GM23338 (cell line): Measurements from ENCODE around the gene SHLD2.
"Not testable (repeated sequence)": the region's sequence is repeated elsewhere in the genome, so short reads cannot be mapped to it uniquely, and the experiment has no call there.

Experiments used
- CTCF ChIP-seq, 2 experiments: fragments of 200-600 bp in 1 of 2; sonication (generic) in 1 of 2; conservative IDR thresholded peaks; 2 replicates each; pipeline versions ENCODE4 v1.5.1 to v1.6.1; 2016 to 2017; ENCODE audit warnings: antibody characterized with exemption in 2 of 2, low read depth in 2 of 2, mild to moderate bottlenecking in 2 of 2, moderate library complexity in 1 of 2
- EZH2 ChIP-seq: fragments of 200-600 bp; sonication (generic); IDR thresholded peaks from one replicate; pipeline ENCODE4 v1.8.0; 2017; ENCODE audit warnings: antibody characterized with exemption, mild to moderate bottlenecking, low read depth; ENCODE audit not compliant: unreplicated experiment
- EZH2phosphoT487 ChIP-seq: fragments of 200-600 bp; sonication (generic); IDR thresholded peaks from one replicate; pipeline ENCODE4 v1.8.1; 2018; ENCODE audit warnings: antibody characterized with exemption; ENCODE audit not compliant: unreplicated experiment
- JUNB ChIP-seq: IDR thresholded peaks from one replicate; pipeline ENCODE4 v1.6.1; 2016; ENCODE audit warnings: antibody characterized with exemption; ENCODE audit not compliant: unreplicated experiment

GRCh38 chr10:87177587-87177986, 82.6 kb downstream of the SHLD2 start:
- not testable (repeated sequence) for TF ChIP-seq CTCF (conservative IDR thresholded peaks at IDR 0.05; ENCODE audit: low read depth in 2 of 2); JUNB; EZH2phosphoT487; EZH2
